ENCODE measurements around the gene RLN2. TPM values are rescaled to one million over a fixed set of nuclear protein-coding genes. Genes with fewer than 3 reads are reported as not detected.
A peak's percentile ranks its signal among the peaks of the same experiment; 100 is the strongest.
"Not testable (repeated sequence)": the region's sequence is repeated elsewhere in the genome, so short reads cannot be mapped to it uniquely, and the experiment has no call there.

The RLN2 gene
- total RNA-seq, 1 experiment from 2014 or later: not detected

- TF ChIP-seq REST (IDR thresholded peaks at IDR 0.05; ENCODE audit: low read depth): peak; percentile 6; the same call in 1 of the 2 replicates
- ATAC-seq; intact Hi-C loops (cut with micrococcal nuclease); BruUV-seq (replicated peaks); H4K20me1 ChIP-seq (ENCODE audit: insufficient read depth); H3K36me3 ChIP-seq (ENCODE audit: control insufficient read depth in 1 of 2, insufficient read depth in 2 of 2, low read length in 2 of 2); H3K4me2 ChIP-seq (ENCODE audit: low read length); H3K27ac ChIP-seq (ENCODE audit: low read depth, low read length); H3K4me1 ChIP-seq (ENCODE audit: control insufficient read depth in 1 of 2, insufficient read depth in 2 of 2, low read length in 2 of 2); POLR2A ChIA-PET; H3K79me2 ChIP-seq (ENCODE audit: insufficient read depth, low read length); H3K9me2 ChIP-seq (ENCODE audit: insufficient read depth); DNase-seq (ENCODE audit: low read depth, low spot score); RAD21 ChIA-PET (ENCODE audit: low non-redundant PET in 1 of 2, low total read pairs in 2 of 2, uncharacterized antibody in 2 of 2, unreplicated experiment in 2 of 2); H3K4me3 ChIP-seq (replicated peaks in 1 of 2; ENCODE audit: low read depth in 1 of 2, low read length in 2 of 2); H3K9me3 ChIP-seq (ENCODE audit: control insufficient read depth in 1 of 2, insufficient read depth in 1 of 2, low read depth in 1 of 2, low read length in 2 of 2); H3K9ac ChIP-seq (ENCODE audit: low read length); H2AFZ ChIP-seq (ENCODE audit: low read depth, low read length, poor library complexity, severe bottlenecking); H3K27me3 ChIP-seq (ENCODE audit: insufficient read depth, low read length): not testable (repeated sequence)
- CTCF ChIA-PET: interaction anchor here (1.0 to 1.9 kb wide), 3 partner anchors 135 to 559 kb away, joined by 3 to 9 read pairs (median 4); no protein-coding TSS in a partner anchor
Observed at GRCh38 chr9:5321601-5322000, 17.1 kb upstream of the RLN2 start.

GRCh38 chr9:5321058-5321457, 16.5 kb upstream of the RLN2 start:
- no peaks in the 10 kb centered on the region for H3K9me2 ChIP-seq (ENCODE audit: insufficient read depth)
- no peaks in the 10 kb centered on the region for H3K4me1 ChIP-seq (ENCODE audit: control insufficient read depth in 1 of 2, insufficient read depth in 2 of 2, low read length in 2 of 2)
- intact Hi-C loops (cut with micrococcal nuclease): no loop called here
- H3K9me3 ChIP-seq (ENCODE audit: control insufficient read depth in 1 of 2, insufficient read depth in 1 of 2, low read depth in 1 of 2, low read length in 2 of 2): no peaks in the 10 kb centered on the region
- POLR2A ChIA-PET: no interaction called here
- no TSS peak for BruUV-seq (replicated peaks)
- H4K20me1 ChIP-seq (ENCODE audit: insufficient read depth): no peaks in the 10 kb centered on the region
- H3K36me3 ChIP-seq (ENCODE audit: control insufficient read depth in 1 of 2, insufficient read depth in 2 of 2, low read length in 2 of 2): no peaks in the 10 kb centered on the region
- H3K27ac ChIP-seq (ENCODE audit: low read depth, low read length): no peak overlapping the region
- H2AFZ ChIP-seq (ENCODE audit: low read depth, low read length, poor library complexity, severe bottlenecking): no peak overlapping the region
- no peak overlapping the region for H3K4me3 ChIP-seq (replicated peaks in 1 of 2; ENCODE audit: low read depth in 1 of 2, low read length in 2 of 2)
- peak; percentile 47; the same call in 1 of the 2 replicates for ATAC-seq
- CTCF ChIA-PET: interaction anchor here (1.0 to 1.9 kb wide), 3 partner anchors 135 to 558 kb away, joined by 3 to 9 read pairs (median 4); no protein-coding TSS in a partner anchor
- no peaks in the 10 kb centered on the region for H3K27me3 ChIP-seq (ENCODE audit: insufficient read depth, low read length)
- RAD21 ChIA-PET (ENCODE audit: low non-redundant PET in 1 of 2, low total read pairs in 2 of 2, uncharacterized antibody in 2 of 2, unreplicated experiment in 2 of 2): no interaction called here
- DNase-seq (ENCODE audit: low read depth, low spot score): no peak
- H3K4me2 ChIP-seq (ENCODE audit: low read length): no peak overlapping the region
- no peaks in the 10 kb centered on the region for H3K79me2 ChIP-seq (ENCODE audit: insufficient read depth, low read length)
- H3K9ac ChIP-seq (ENCODE audit: low read length): no peak overlapping the region
- TF ChIP-seq ZBTB33 (IDR thresholded peaks at IDR 0.05; ENCODE audit: extremely low read depth, insufficient replicate concordance, low read length): no peak
- no peak for TF ChIP-seq REST (IDR thresholded peaks at IDR 0.05; ENCODE audit: low read depth)
- TF ChIP-seq POLR2A (IDR thresholded peaks at IDR 0.05; ENCODE audit: borderline replicate concordance, extremely low read depth, insufficient read depth, insufficient read length): no peak
- TF ChIP-seq POLR2AphosphoS5 (IDR thresholded peaks at IDR 0.05; ENCODE audit: low read depth, low read length): no peak
- peak; percentile 27 for TF ChIP-seq TCF7L2 (IDR thresholded peaks at IDR 0.05; ENCODE audit: borderline replicate concordance, extremely low read depth, insufficient read depth, insufficient read length)
- TF ChIP-seq SRF (IDR thresholded peaks at IDR 0.05; ENCODE audit: low read depth): no peak
- TF ChIP-seq MAX (IDR thresholded peaks at IDR 0.05): no peak
- no peak for TF ChIP-seq SP1 (IDR thresholded peaks at IDR 0.05; ENCODE audit: low read depth)
- TF ChIP-seq RAD21 (IDR thresholded peaks at IDR 0.05; ENCODE audit: low read depth): peak; percentile 25; the same call in 1 of the 2 replicates
- no peak for TF ChIP-seq SIN3A (IDR thresholded peaks at IDR 0.05; ENCODE audit: low read depth)

Measured in HCT116 (cell line).